Activated CD8-positive, alpha-beta memory T cell treated with anti-CD3 and anti-CD28 coated beads for 1 hour (primary cell): ENCODE results near the gene MTA3.
A peak's percentile ranks its signal among the peaks of the same experiment; 100 is the strongest.
"Not testable (repeated sequence)": the region's sequence is repeated elsewhere in the genome, so short reads cannot be mapped to it uniquely, and the experiment has no call there.

Source experiments
- DNase-seq, 2 donors: peaks; one replicate each; pipeline ENCODE4 v3.0.0-alpha.2; 2020; ENCODE audit warnings: low read depth in 1 of 2; ENCODE audit errors: extremely low read depth in 1 of 2

The MTA3 gene

GRCh38 chr2:42568401-42569115 lies at the start of gene MTA3:
TSS of gene MTA3 (plus strand) at chr2:42568632. CDS start at chr2:42568746, 114 bp downstream.
- DNase-seq, result peak; percentile 15 to 53

- DNase-seq, result no peak
Measured at GRCh38 chr2:42519624-42520023, 48.8 kb upstream of the MTA3 start.

GRCh38 chr2:42522035-42522434 lies 46.4 kb upstream of the MTA3 start:
- DNase-seq, result no peak

- DNase-seq, result no peak
Measured at GRCh38 chr2:42523341-42523740, 45.1 kb upstream of the MTA3 start.

GRCh38 chr2:42532397-42532796 lies 36.0 kb upstream of the MTA3 start:
- no peak for DNase-seq

GRCh38 chr2:42537493-42537892 lies 30.9 kb upstream of the MTA3 start:
- no peak for DNase-seq

GRCh38 chr2:42542871-42543270 lies 25.6 kb upstream of the MTA3 start:
- no peak for DNase-seq

GRCh38 chr2:42545023-42545721 lies 23.3 kb upstream of the MTA3 start:
- no peak for DNase-seq

- DNase-seq, result no peak
Measured at GRCh38 chr2:42545841-42546390, 22.5 kb upstream of the MTA3 start.

- DNase-seq, result no peak
Measured at GRCh38 chr2:42547014-42547413, 21.4 kb upstream of the MTA3 start.

- DNase-seq, result no peak
Measured at GRCh38 chr2:42547446-42548295, 20.8 kb upstream of the MTA3 start.

GRCh38 chr2:42550870-42551269 lies 17.6 kb upstream of the MTA3 start:
- no peak for DNase-seq

DNA sequence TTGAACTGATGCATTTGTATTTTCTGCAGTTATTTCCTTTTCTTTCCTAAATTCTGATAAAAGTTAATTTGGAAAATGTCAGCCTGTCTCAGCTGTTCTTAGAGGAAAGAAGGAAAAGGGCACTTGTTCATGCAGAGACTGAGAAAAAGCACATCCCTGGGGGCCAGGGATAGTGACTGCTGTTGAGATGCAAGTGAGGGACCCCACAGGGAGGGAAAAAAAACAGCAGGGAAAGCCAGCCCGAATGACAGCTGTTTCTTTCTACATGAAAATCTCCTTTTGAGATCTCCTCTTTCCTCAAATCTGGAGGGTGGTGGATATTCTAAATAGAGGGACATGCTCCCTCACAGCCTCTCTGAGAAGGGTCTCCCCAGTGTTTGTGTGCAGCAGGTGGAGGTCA lies 14.0 kb upstream of the MTA3 start:
- DNase-seq, result no peak

- DNase-seq, result no peak
Measured at GRCh38 chr2:42556315-42556890, 12.0 kb upstream of the MTA3 start.

DNA sequence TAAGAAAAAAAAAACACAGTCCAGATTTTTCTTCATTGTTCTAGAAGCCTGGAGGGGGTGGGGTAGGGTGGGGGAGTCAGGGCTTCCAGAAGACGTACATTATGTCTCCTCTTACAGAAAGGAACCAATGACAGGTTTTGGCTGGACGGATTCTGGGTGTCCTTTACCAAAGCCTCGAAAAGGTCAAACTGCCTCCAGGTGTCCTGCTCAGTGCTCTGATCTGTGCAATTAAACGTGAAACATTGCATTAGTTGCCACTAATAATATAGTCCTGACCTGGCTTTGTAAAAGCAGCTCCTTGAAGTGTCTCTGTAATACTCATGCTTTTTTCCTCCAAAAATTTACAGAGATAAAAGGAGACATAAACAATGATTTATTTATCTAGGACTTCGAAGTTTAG lies 11.1 kb upstream of the MTA3 start:
- DNase-seq, result no peak

- DNase-seq, result no peak
Measured at GRCh38 chr2:42558827-42559226, 9.6 kb upstream of the MTA3 start.

GRCh38 chr2:42560133-42560532 lies 8.3 kb upstream of the MTA3 start:
- DNase-seq, result not testable (repeated sequence)

GRCh38 chr2:42560899-42561298 lies 7.5 kb upstream of the MTA3 start:
- no peak for DNase-seq

- DNase-seq, result no peak
Measured at GRCh38 chr2:42562474-42563144, 5.8 kb upstream of the MTA3 start.

GRCh38 chr2:42566025-42566424 lies 2.4 kb upstream of the MTA3 start:
- DNase-seq, result no peak
